NK-92 (cell line): ENCODE data around the gene TEX19.
"Not testable (repeated sequence)": the region's sequence is repeated elsewhere in the genome, so short reads cannot be mapped to it uniquely, and the experiment has no call there.

Source experiments
- DNase-seq: peaks from one replicate; lab custom pipeline; 2025; ENCODE audit not compliant: unreplicated experiment; lab: John Stamatoyannopoulos, UW

The TEX19 gene

DNA sequence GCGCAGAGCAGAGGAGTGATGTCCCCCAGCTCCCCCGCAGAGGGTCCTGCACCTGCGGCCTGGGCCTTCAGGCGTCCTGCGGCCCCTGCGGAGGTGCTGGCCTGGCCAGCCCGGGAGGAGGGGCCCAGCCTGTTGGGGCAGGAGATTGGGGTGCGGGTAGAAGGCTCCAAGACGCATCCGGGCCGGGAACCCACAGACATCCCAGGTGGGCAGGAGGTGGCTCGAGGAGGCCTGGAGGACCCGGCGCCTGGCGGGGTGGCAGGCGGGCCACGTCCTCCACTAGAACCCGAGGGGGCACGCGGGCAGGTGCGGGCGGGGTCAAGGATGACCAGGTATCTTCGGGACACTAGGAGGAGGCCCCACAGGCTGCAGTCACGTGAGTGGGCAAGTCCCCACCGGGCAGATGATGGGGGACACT lies 24.8 kb upstream of the TEX19 start:
- no peak for DNase-seq

DNA sequence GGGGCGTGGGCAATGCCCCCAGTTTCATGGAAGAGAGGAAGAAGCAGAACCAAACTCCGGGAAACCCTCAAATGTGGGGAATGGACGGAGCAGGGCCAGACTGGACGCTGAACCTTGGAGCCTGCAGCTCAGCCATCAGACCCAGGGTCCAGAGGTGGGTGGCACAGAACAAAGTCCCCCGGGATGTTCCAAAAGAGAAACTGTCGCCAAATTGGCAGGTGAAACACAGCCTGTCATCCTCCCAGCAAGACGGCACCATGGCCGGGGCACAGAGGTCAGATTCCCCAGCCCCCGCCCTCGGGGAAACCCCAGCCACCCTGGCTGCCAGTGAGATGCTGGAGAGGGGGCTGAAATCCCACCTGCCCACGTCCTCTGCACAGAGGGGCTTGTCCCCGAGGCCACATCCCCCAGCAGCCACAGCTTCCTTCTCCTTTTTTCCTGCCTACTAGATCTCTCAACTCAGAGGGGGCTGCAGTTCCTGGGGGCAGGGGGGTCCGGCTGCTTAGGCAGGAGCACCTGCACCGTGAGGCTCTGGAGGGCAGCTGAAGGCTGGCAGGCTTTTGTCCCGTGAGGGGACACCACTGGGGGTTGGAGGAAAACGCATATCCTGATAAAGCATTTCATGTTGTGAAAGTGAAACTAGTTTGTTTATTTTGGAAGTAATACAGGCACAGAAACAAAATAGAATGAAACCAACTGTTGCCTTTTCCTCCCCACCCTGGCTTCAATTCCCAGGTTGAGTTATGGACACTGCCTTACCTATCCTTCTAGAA lies 24.2 kb upstream of the TEX19 start:
- no peak for DNase-seq

DNA sequence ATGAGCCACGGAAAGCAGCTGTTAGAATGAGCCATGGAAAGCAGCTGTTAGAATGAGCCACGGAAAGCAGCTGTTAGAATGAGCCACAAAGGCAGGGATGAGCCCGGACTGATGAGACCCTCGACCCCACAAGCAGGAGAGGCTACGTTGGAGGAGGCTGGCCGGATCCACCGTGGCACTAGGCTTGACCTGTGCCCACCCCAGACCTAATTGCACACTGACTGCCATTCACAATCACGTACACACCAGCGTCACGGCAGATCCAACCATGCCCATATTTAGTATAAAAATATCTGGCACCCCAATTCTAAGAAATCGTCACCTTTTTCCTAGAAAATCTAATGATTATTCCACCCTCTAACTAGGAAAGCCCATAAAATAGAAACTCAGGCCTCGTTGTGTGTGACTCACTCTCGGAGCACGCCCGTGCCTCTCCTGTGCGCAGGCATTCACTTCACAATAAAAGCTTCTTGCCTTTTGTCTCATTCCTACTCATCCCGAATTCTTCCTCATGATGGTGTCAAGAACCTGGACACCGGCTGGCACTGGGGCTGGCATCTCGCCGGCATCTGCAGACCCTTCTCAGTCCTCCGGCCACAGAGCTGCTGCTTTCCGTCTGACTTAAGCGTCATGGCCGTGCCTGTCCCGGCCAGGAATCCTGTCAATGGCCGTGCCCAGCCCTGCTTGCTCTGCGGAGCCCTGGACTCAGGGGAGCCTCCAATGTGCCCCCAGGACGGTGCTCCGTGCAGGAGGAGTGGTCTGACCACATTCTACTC lies 20.0 kb upstream of the TEX19 start:
- DNase-seq, result no peak

DNA sequence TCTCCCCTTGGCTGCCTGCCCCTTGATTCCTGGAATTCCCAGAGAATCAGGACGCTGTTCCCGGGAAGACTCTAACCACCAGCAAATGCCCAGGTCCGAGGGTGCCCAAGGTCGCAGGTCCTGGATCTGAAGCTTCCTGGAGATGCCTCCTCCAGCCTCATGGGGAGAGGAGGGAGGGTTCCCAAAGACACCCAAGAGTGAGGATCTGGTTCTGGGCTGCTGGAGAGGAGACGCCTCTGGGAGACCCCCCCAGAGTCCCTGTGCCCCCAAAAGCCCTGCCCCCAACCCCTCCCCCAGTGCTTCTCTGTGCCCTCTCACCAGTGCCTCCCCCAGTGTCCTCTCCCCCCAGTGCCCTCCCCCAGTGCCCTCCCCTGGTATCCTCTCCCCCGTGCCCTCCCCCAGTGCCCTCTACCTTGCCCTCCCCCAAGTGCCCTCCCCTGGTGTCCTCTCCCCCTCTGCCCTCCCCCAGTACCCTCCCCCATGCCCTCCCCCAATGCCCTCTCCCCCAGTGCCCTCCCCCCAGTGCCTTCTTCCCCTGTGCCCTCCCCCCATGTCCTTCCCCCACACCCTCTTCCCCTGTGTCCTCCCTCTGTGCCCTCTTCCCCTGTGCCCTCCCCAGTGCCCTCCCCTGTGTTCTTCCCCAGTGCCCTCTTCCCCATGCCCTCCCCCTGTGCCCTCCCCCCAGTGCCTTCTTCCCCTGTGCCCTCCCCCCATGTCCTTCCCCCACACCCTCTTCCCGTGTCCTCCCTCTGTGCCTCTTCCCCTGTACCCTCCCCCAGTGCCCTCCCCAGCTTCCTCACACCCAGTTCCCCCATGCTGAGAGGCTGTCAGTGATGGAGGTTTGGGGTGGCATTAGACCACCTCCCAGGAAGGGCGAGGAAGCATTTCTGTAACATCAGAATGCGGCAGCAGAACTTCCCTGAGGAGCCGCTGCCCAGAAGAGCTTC lies 19.1 kb upstream of the TEX19 start:
- no peak for DNase-seq

DNA sequence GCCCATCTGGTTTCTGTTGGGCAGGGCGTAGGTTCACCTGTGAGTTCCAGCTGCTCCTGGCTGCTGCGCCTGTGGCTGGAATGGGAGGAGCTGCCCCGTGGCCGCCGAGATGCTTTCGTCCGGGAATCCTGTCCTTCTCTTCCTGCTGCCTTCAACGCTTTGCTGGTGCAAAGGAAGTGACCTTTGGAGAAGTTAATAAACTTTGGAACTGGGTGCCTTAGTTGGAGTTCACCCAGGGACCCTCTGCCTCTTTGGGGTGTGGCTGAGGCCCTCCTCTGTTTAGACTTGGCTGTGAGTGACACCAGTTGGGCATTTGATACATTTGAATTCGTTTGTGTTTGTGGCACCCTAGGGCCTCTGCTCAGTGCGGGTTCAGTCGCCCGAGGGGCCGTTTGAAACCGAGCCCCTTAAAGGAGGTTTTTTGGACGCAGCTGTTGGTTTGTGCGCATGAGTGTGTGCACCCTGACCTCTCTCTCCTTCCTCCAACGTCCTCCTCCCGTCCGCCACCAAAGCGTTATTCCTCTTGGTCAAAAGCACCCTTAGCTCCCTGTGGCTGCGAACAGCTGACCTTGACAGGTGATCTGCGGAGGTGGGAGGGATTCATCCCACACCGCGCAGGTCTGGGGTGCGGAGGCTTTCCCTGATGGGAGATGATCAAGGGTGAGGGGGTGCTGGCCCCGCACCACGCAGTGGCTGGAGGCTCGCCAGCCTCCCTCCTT lies 16.5 kb upstream of the TEX19 start:
- DNase-seq, result no peak

DNA sequence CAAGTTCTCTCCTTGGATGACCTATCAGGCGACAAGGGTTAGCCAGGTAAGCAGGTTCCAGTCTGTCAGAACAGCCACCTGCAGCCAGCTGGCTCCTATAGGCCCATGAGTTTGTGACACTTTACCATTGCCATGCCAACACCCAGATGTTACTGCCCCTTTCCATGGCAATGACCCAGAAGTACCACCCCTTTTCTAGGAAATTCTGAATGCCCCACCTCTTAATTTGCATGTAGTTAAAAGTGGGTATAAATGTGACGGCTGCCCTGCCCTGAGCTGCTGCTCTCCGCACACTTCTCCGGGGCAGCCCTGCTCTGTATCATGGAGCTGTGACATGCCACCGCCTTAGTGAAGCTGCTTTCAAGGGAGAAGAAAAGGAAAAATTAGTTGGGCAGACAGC lies 15.5 kb upstream of the TEX19 start:
- no peak for DNase-seq

DNA sequence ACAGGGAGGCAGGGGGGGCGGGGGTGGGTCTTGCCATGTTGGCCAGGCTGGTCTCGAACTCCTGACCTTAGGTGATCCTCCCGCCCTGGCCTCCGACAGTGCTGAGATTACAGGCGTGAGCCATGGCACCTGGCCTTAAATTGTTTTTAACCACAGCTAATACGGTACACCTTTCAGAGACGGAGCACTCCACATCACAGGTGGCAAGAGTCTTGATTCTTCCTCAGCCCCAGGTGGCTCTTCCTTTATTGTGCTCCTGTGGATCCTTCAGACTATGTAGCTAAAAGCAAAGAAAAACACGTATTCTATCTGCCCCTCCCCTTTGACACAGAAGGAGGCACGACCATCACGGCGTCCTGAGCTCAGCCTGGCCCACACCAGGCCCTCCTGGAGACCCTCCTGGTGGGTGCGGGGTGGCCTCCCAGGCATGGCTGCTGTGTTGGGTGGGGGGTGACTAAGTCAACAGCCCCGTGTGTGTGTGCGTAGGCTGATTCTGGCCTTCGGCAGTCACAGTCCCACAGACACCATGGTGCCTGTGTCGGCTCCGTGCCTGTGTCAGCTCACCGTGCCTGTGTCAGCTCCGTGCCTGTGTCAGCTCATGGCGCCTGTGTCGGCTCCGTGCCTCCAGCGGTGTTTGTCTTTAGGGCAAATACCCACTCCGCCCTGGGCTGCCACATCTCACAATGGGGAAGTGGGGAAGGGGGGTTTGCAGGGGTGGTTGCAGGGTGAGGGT lies 14.7 kb upstream of the TEX19 start:
- DNase-seq, result no peak

DNA sequence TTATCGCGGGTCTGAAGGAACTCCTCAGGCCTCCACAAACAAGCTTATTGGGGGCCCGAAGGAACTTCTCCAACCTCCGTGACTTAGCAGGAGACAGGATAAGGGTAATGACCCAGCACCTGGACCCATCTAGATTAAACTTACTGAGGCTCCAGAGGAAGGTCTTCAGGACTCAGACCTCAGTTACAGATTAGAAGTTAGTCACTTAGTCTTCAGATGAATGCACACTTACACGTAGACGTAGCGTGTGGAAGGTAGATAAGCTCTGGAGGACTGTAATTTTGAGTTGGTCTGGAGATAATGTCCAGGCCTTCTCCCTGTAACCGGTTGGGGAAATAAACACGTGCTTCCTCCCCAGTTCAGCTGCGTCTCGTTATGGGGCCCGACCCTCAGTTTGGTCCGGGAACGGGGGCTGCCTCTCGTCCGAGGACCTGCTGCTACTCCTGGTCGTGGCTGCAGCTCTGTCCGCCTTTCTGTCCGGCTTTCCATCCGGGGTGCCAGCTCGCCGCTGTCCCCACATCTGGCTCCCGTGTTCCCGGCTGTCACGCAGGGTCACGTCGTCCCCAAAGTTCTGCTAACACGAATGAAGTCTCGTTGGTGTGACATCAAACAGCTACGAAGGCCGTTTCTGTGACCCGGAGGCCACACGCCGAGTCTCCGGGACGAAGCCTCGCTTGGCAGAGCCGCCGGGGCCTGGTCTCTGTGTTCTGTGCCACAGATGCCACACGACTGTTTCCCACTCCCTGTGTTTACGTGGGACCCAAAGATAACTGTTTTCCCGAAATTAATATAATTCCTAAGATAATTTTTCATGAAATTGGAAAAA lies 13.7 kb upstream of the TEX19 start:
- no peak for DNase-seq

DNA sequence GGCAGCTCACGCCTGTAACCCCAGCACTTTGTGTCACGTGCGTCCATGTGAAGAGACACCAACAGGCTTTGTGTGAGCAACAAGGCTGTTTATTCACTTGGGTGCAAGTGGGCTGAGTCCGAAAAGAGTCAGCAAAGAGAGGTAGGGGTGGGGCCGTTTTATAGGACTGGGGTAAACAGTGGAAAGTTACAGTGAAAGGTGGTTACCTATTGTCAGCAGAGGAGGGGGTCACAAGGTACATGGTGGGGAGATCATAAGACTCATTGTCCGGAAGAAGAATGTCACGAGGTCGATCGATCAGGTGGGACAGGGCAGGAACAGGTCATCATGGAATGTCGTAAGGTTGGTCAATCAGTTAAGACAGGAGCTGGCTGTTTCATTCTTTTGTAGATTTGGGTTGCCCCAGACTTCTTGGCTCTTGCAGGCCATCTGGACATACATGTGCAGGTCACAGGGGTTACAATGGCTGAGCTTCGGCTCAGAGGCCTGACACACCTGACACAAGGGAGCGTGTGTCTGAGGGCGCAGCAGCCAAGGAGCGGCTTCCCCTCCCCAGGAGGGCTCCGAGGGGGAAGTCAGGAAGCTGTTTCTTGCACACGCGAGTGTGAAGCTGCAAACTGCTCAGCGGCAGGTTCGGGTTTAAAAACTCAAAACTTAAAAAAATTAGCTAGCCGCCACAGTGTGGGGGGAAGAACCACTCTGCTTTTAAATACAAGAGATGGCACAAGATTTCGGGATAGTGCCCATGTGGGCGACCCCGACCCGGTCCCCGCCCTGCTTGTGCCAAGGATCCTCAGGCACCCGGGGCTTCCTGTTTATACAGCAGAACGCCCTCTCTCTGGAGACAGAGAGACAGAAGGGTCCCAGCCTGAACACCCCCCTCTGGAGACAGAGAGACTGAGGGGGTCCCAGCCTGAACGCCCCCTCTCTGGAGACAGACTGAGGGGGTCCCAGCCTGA lies 12.4 kb upstream of the TEX19 start:
- no peak for DNase-seq

DNA sequence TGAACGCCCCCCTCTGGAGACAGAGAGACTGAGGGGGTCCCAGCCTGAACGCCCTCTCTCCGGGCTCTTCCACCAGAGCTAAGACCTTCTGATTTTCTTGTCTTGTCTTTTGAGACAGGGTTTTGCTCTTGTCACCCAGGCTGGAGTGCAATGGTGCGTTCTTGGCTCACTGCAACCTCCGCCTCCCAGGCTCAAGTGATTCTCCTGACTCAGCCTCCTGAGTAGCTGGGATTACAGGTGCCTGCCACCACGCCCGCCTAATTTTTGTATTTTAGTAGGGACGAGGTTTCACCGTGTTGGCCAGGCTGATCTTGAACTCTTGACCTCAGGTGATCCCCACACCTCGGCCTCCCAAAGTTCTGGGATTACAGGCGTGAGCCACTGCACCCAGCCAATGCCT lies 11.1 kb upstream of the TEX19 start:
- DNase-seq, result not testable (repeated sequence)

DNA sequence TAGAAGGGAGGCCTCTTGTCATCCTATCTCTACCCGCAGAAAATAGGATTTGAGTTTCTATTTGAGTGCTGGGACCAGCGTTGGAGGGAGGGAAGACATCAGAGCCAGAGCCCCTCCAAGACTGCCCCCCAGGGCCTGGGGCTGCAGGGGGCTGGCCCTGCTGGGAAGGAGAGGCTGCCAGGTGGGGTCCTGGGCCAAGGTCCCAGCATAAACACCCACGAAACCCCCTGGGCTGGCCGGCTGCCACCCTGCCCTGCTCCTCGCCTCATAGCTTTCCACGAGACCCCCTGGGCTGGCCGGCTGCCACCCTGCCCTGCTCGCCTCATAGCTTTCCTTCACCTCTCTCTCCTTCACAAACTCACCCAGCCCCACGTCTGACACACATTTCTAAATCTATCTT lies 10.6 kb upstream of the TEX19 start:
- no peak for DNase-seq

DNA sequence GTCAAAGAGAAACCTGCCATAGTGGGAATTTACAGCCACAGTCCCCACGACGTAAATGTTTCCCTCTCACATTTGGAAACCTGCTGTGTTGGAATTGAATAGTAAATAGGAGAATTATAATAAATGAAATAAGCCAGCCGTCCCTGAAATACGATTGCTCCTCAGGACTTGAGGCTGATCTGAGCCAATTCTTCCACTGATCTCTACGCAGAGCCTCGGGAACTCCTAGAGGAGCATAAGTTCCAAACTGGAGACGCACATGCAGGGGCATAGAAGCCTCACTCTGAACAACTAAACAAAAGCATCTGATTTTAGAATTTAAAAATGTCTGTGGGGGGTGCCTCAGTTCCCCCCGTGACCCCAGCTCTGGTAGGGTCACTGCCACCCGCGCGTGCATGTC lies 10.2 kb upstream of the TEX19 start:
- DNase-seq, result no peak

DNA sequence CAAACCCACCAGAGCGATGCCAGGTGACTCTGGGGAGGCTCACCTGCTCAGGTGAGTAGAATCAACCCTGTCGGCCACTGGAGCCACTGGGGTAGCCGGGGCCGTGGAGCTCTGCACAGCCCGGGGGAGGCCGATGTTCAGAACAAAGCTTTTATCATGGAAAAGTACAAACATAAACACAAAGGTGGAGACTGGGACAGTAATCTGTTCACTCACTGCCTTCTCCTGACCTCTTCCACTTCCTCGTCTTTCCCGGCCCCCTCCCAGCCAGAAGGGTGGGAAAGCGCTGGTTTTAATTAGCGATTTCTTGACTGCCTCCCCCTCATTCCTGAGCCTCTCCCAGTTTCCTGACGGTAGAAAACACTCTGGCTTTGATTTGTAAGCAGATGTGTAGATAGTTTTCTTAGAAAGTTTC lies 9.8 kb upstream of the TEX19 start:
- DNase-seq, result no peak

DNA sequence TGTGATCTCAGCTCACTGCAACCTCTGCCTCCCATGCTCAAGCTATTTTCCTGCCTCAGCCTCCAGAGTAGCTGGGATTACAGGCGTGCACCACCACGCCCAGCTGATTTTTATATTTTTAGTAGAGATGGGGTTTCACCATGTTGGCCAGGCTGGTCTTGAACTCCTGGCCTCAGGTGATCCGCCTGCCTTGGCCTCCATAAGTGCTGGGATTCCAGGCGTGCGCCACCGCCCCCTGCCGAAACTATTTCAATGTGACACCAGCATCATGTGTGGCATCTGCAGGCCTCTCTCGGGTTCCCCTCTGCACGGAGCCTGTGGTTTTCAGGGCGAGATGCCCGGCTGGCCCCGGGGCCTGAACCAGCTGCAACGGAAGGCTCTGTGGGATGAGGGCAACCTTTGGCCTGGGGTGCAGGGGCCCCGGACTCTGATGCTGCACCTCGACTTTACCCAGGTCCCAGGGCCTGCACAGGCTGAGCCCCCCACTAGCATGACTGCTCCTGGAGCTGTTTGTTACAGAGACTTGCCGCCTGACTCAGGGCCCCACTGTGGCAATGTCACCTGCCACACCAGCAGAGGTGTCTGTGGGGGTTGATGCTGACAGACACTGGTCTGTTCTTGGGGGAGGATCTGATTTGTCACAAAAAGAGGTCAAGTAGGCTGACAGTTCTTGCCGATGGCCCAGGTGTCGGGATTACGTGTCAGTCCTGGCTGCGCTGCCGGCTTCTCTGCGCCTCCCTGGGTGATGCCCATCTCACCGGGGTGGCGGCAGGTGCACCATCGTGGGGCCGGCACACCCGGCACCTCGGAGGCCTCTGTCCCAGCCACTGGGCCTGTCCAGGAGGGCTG lies 8.6 kb upstream of the TEX19 start:
- DNase-seq, result no peak

DNA sequence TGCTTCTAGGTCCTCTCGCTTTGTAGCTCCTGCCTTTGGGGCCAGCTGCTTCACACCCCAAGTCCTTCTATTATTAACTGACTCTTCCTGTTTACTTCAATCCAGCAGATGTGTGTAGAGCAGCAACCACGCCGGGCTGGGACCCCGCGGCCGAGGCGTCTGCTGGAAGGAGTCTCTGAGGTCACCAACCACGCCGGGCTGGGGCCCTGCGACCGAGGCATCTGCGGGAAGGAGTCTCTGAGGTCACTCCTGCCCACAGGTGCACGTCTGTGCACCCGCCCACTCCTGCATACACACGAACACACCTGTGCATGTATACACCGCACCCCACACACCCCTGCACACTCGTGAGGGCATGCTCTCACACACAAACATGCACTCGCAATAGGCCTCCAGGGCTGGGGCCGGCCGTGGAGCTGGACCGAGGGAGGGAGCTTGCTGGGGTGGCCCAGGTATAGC lies 7.8 kb upstream of the TEX19 start:
- DNase-seq, result no peak

DNA sequence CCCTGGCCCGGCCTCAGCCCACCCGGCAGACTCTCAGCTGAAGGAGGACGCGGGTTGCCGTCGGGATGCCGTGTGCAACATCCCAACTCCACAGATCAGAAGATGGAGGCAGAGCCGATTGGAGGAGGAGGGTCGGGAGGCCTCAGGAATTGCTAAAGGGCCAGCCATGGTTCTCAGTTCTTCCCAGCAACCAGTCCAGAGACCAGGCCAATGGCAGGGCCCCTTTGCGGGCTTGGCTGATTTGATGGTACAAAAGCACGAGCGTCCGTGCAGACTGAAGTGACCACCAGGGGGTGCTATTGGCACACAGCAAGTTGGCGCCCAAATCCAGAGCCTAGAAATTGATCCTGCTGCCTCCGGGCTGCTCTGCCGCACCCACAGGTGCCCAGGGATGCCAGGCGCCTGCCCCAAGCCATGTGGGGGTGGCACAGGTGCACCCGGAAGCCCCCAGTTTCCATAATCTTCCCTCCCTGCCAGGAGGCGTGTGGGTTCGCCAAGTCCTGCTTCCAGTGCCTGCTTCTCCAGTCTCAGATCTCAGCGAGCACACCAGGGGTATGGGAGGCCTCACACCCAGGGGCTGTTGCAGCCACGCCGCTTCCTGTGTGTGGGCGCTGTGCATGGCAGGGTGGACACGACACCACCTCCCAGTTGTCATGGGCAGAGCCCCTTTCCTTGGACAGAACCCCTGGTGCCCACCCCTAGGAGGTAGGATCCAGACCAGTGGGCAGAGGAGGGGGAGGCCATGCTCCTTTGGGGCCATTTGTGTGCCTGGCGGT lies 7.1 kb upstream of the TEX19 start:
- no peak for DNase-seq
